Fibroblast of skin of right quadriceps (primary cell): Measurements from ENCODE around the gene RNU5B-1.

Experiments used
- DNase-seq: peaks from one replicate; pipeline ENCODE4 v3.0.0-alpha.2; 2013

The RNU5B-1 gene

DNA sequence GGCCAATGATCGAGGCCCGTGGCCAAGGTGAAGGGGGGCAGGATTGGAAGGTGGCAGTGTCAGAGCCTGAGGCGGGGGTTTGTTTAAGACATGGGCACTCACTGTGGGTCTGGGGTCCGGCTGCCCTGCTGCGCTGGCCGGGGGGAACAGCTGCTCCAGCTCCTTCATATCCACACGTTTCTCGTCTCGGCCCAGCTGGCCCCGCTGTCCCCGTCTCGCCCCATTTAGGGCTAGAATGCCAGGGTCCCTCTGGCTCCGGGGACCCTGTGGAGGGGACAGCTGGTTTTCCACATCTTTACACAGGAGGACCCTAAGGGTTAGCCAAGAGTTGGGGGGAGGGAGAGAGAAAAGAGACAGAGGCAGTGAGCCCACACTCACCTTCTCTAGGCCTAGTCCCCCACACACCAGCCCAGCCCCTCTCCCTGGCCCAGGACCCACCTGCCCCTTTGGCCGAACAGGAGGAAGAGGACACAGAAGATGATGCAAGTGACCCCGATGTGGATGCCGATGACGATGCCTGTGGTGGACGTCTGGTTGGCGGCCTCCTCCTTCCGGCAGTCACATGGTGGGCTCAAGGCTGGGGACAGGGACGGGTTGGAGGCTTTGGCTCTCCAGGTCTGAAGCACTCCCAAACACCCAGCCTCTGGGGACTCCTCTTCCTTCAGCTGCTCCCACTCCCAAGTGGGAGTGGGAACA lies 25.0 kb downstream of the RNU5B-1 start:
- no peak for DNase-seq

DNA sequence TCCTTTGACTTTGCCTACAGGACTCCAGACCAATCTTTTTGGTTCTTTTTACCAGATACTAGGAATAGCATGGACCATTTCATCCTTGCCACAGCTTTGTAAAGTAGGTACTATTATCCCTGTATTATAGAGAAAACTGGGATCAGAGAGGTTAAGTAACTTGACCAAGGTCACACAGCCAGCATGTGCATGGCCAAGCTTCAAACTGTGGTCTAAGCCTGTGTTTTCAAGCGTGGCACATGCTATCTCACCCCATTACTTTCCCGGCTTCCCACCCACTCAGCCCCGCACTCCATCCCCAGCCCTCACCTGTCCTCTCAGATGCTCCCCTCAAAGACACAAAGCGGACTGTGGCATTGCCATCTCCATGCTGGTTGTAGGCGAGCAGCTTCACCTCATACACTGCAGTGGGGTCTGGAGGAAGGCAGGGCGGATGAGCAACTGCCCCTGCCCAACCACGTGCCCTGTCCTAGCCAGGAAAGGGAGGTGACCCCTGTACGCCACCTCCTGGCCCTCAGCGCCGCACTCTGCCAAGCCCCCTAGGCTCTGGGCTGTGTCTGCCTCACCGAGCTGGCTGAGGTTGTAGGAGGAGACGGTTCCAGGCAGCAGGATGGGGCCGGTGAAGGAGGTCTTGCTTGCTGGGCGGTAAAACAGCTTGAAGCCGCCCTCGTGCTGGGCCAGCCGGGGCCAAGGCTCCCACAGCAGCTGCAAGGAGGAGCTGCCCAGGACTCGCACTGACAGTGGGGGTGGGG lies 25.7 kb downstream of the RNU5B-1 start:
- DNase-seq: no peak

DNA sequence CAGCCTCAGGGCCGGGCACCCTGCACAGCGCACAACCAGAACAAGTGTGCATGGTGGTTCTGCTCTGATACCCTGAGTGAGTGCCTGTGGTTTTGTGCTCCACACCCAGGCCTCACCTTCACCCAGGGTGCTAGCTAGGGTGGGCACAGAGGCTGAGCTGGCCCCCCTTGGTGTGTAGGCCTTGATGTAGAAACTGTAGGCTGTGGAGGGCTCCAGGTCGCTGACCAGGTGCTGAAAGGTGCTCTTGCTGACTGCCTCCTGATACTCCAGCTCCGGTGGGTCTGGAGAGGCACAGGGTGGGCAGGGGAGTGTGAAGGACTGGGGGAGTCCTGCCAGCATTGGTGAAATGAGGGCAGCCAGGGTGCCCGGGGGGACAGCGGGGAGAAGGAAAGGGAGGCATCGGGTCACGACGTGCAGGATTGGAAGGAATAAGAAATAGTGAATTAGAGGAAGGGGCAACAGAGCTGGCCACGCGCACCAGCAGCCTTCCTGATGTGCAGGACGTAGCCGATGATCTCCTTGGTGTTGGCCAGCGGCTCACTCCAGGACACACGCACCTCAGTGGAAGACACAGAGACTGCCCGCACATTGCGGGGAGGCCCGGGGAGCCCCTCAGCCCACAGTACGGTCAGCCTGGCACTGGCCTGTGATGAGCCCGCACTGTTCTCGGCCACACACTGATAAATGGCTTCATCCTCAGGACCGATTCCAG lies 26.6 kb downstream of the RNU5B-1 start:
- DNase-seq: no peak

DNA sequence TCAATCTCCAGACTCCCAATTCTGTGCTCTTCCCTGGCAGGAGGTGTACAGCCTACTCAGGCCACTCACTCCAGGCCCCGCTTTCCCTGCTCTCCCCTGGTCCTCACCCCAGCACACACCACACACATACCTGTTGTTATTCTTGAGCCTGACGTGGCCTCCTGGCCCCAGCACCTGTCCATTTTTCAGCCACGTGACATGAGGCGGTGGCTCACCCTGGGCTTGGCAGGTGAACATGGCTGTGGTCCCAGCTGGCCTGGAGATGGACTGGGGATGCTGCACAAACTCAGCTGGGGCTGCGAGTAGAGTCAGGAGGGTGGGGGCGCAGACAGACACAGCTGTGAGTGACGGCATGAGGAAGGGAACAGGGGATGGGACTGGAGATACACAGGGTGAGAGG lies 27.3 kb downstream of the RNU5B-1 start:
- no peak for DNase-seq

DNA sequence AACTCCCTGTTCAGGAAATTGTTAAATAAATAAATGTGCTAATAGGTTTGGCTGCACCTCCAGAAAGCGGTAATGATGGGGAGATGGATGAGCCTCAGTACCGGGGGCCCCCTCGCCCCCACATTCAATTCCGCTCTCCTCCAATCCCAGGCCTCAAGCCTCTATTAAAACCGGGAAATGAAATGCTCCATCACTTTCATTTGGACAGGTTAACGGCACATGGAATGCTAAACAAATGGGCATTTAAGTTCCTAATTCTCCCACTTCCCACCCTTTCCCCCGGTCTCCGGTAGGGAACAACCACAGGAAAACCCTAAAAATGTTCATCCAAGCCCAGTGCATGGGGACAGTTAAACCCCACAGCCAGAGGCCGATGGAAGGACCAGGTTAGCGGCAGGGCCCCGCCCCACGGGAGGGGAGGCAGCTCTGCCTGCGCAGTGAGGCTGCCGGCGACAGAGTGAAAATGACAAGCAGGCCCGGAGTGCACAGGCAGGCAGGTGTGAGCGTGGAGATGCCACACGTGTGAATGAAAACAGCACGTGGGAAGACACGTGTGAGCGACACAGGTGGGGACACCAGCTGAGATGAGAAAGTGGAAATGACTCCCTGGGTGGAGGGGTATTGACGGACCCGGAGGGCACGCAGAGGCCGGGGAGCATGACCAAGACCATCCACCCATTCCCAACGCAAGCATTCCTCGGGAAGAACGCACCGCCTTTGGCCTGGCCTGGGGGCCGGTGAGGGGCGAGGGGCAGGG lies 28.1 kb downstream of the RNU5B-1 start:
- DNase-seq: no peak

DNA sequence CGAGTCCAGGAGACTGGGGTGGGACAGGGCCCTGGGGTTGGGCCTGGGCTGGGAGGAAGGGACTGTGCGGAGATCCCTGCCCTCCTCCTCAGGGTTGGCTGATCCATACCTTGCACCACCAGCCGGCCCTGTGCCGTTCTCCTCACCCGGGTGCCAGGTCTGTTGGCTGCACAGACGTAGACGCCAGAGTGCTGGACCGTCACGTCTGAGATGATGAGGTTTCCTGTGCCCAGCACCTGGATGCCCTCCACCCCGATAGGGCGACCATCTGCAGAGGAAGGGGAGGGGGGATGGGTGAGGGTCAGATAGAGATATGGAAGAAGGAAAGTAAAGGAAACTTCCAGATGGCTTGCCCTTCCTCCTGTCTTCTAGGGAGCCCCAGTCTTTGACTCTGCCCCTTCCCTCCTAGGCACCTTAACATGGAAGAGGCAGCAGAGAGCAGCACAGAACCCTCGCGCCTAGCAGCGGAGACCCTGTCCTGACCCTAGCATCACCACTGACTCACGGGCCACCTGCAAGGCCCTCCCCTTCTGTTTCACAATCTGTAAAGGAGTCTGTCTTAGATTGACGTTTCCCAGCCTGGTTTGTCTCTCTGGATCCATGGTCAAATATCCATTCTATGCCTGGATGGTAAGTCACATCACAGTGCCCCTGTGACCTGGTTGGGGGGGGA lies 28.8 kb downstream of the RNU5B-1 start:
- no peak for DNase-seq

DNA sequence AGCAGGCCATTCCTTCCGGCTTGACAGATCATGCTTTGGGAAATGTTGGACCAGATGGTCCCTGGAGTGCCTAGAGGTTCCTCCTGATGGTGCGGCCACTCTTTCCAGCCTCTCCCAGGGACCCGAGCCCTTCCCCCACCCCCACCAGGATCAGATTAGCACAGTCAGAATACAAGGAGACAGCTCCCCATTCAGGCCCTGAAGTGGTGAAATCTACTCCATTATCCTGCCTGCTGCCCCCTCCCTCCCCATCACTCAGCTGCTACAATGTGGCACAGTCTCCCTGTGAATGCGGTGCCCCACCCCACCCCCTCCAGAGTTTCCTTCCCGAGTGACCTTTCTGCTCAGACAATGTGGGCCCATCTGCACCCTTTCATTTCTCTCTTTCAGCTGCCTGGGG lies 29.4 kb downstream of the RNU5B-1 start:
- DNase-seq: no peak

DNA sequence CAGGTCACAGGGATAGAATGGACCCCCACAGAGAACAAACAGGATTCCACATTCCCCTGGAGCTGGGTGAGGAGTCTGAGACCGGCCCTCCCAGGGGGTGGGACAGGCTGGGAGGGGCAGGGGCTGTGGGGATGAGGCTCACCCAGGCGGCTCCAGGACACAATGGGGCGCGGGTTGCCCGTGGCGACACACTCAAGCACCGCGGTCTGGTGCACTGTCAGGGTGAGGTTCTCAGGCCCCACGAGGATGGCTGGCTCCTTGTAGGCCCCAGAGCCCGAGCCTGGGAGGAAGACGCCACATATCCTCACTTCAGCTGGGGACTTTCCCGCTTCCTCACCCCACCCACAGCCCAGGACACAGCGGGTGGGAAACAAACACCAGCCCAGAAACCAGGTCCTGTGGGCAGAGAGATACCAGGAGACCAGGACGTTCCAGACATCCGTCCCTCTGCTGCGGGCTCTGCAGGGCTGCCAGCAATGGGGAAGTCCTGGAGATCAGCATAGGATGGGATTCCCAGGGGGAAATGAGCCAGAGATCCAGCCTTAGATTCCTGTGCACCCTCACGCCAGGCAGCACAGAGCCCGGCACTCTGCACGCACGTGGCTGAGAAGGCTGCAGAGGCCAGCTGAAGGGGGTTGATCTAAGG lies 30.2 kb downstream of the RNU5B-1 start:
- no peak for DNase-seq

DNA sequence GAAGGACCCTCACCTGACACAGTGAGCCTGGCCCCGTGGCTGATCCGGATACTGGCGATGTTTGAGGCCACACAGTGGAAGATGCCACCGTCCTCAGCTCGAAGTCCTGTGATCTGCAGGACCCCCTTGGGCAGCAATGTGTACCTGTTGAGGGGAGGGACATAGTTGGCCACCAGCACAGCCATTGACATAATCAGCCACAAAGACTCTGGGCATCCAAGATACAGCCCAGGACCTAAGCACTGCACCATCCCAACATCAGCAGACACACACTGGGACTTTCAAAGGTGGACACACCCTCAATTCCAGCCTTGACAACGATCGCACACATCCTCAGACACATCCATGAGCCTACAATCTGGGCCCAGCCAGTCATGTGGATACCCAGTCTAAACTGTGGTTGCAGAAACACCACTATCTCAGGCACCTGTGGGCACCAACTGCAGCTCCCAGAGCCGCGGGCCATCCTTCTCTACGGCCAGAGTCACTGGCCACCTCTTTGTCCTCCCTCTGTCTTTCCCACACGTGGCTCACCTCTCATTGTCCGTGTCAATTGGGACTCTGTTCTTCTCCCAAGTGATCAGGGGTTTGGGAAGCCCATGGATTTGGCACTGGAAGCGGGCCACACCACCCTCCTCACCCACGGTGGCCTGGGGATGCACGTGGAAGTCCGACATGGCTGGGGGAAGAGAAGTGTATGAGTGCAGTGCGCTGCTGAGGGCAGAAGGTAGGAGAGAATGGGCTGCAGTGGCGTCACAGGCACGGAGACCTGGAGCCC lies 31.0 kb downstream of the RNU5B-1 start:
- DNase-seq: no peak

DNA sequence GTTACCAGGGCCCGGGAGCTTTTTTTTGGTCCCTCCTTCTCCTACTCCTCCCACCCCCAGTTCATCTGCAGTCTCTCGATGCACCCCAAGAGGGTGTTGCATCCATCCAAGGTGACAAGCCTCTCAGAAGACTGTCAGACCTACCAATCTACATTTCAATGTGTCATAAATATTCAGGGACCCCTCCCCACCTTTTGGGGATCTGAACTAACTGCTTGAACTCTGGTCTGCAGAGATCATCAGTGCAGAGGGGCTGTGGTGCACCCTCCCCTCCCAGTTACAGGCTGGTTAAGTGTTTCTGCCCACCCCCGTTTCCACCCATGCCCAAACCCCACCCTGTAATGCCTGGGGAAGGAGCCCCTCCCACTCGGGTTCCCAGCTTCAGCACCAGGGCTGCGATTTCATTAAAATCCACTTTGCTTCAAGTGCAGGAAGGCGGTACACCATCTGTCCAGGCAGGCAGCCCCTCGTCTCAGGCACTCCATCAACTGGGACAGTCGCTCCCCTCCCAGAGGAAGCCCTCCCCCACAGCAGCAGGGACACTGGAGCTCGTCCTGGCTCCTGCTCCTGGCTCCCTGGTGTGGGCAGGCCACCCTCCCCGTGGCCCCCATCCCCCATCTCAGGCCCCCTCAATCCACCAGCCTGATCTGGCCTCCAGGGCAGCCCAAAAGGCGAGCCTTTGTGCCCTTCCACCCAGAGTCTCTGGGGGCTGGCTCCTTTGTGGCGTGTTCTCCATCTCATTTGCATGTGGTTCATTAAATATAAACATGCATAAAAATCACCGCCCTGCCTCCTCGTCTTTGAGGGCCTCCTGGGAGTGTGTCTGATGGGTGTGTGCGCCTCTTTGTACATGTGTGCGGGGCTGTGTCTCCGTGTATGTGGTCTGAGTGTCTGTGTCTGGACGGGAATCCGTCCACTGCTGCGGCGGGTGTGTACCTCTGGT lies 32.3 kb downstream of the RNU5B-1 start:
- DNase-seq: no peak

DNA sequence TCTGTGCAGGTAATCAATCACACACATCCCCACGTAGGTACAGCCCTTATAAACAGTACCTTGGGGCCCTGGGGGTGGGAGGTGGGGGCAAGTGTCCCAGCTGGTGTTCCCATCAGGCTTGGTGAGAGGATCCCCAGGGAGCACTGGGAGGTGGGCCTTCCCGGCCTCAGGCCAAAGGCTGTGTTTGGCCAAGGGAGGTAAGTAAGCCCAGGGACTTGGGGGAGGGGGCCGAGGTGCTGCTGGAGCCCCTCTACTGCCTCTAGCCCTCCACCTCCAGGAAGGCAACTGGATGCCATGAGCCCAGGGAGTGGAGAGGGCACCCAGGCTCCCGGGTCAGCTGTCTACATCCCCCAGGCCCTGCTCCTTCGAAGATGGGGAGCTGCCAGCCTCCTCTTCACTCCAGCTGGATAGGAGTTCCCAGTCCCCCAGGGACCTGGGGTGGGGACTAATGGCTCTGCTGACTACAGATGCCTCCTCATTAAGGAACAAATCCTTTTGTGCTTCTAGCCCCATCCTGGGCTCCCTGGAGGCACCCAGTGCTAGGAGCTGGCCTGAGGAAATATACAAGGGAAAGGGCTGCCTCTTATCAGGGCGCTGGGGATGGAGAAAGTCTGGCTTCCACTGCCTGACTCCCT lies 33.1 kb downstream of the RNU5B-1 start:
- no peak for DNase-seq

DNA sequence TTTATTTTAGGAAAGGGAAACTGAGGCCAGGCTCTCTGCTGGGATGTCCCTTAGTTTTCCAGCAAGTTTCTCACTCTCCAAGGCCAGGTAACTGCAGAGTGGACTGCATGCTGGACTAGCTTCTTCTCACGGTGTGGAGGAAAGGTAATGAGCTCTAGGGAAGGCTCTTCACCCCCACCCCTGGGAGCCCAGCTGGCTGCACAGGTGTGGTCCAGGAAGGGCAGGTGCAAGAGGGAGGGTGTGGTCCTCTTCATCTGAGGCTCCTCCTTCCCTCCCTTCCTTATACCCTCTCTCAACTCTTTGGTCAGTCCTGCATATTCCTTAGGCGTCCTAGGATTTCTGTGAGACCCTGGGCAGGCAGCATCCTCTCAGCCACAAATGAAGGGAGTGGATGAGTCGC lies 33.9 kb downstream of the RNU5B-1 start:
- no peak for DNase-seq

DNA sequence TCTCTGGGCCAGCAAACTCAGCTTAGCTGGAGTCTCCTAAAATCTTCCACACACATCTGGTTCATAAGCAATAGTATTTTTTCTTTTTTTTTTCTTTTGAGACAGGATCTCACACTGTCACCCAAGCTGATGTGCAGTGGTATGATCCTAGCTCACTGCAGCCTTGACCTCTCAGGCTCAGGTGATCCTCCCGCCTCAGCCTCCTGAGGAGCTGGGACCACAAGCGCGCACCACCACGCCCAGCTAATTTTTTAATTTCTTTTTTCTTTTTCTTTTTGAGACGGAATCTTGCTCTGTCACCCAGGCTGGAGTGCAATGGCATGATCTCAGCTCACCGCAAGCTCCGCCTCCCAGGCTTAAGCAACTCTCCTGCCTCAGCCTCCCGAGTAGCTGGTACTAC lies 34.3 kb downstream of the RNU5B-1 start:
- DNase-seq: no peak

DNA sequence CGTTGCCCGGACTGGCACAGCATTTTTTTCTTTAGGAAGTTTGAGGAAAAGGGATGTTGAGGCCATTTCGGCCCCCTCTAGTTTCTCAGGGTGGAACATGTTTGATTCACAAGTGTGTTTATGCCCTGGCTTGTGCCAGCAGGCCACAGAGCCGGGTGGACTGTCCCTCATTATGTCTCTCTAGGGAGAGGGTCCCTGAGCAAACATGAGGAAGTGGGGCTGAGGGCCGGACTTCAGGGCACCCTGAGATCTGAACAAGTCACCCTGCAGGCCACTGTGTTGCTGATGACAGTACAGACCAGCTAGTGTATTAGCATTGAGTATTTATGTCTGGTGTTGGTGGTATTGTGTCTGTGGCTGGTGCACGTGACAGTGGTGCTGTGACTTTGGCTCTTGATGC lies 34.9 kb downstream of the RNU5B-1 start:
- DNase-seq: no peak

DNA sequence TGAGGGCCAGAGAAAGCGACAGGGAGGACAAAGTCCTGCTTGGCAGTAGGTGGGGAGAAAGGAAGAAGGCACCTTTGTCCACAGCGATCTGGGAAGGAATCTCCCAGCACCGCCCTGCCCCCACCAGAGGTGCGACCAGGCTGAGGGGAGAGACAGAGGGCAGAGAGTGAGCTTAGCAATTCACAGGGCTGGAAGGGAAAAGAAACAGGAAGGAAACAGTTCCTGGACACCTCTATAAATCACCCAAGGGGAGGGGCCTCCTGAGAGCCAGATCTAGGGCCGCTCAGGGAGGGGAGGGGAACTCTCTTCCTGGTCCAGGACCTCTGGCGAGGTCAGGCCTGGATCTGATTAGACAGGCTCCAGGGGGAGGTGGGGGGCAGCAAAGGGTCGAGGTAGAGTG lies 35.4 kb downstream of the RNU5B-1 start:
- no peak for DNase-seq

DNA sequence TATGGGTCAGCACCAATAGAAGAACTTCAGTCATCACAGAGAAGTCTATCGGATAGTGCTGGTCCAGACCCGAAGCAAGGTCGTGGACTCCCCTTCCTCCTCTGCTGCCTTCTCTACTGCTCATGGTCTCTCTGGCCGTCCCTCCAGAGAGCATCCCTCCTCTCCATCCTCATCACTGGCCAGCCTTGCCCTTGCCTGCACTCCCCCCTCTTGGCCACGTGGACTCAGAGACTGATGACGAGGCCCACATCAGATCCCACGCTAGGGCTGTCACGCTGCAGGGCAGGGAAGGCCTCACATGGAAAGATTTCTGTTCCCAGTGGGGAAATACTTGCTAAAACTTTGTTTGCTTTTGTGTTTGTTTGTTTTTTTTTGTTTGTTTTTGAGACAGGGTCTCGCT lies 38.0 kb downstream of the RNU5B-1 start:
- no peak for DNase-seq

DNA sequence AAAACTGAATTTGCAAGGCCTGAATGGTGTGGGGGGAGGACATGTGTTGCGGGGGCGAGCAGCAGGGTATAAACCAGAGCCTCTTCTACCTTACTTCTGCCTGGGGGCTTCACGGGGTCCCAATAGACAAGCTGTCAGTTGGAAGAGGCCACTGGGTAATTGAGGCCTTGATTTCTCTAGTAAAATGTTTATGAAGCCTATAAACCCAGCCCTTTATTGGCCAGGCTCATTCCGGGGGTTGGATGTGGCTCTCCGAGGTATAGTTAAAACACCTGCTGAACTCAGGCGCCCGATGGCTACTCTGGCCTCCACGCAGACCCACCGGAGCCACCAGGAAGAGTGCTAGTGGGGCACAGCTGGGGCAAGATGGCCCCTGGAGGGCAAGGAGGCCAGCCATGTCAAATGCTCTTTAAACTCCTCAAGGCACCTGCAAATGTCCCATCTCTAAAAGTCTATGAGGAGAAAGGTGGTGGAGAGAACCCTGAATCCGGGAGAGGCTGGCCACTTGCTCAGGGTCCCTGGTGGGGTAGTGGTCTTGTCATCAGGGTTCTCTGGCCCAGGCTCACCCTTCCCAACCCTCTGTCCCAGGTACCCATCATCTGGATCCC lies 39.0 kb downstream of the RNU5B-1 start:
- DNase-seq: no peak

DNA sequence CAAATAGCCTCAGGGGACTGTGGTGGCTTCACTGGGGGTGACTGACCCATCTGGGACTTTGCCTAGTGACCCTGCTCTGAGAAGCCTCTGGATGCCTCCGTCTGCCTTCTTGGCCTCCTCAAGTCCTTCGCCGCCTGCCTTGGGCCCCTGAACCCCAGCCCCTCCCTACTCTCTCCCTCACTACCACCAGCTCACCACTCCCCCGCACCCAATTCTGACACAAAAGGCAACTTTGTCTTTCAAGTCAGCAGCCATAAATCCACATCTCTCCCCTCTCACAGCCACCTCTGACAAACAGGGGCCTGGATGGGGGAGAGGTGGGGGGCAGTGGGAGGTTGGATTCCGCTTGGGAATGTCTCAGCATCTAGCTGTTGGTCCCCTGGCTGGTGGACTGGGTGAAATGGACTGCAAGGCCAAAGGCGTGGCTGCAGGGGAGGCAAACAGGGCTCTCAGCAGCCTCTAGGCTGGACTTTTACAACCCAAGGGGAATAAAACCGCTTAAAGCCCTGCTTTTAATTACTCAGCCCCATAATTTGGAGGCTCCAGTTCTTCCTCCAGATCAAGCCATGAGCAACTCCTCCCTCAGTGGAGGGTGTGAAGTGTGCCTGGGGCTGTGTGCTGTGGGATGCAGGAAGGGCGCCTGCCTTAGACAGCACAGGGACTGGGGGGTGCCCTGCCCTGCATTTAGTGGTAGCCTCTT lies 39.9 kb downstream of the RNU5B-1 start:
- DNase-seq: no peak

DNA sequence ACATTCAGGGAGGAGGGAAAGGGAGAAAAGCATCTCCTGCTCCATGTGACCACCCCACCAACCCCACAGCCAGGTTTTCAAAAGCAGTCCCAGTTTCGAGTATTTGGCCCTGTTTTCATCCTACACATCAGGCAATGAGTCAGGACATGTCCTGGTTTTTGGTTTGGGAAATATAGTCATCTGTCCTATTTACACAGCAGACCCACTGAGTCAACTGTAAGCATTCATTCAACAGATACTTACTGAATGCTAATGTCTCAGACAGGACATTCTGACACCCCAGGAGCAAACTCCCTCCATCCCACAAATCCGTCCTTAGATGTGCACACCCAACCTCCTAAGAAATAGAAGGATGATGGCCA lies 40.4 kb downstream of the RNU5B-1 start:
- DNase-seq: no peak
